ENCODE measurements around the gene DONSON. TPM values are rescaled to one million over a fixed set of nuclear protein-coding genes. Genes with fewer than 3 reads are reported as not detected.
A peak's percentile ranks its signal among the peaks of the same experiment; 100 is the strongest.

Gene DONSON
- total and polyA plus RNA-seq, 9 of the 15 experiments (the other 6 are each of a cell fraction or from before 2014, with no cell fraction given), result 26.7 to 124 (median 62.6) TPM

DNA sequence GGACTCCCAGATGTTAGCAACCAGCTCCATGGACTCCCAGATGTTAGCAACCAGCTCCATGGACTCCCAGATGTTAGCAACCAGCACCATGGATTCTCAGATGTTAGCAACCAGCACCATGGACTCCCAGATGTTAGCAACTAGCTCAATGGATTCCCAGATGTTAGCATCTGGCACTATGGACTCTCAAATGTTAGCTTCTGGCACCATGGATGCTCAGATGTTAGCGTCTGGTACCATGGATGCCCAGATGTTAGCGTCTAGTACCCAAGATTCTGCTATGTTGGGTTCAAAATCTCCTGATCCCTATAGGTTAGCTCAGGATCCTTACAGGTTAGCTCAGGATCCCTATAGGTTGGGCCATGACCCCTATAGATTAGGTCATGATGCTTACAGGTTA is 36.8 kb downstream of the DONSON start:
- intact Hi-C loops (cut with micrococcal nuclease), result no loop called here
- no peaks in the 10 kb centered on the region for H3K9me1 ChIP-seq (ENCODE audit: control insufficient read depth, insufficient read depth, low read length)
- no TSS peak for BruUV-seq (replicated peaks)
- H3K36me3 ChIP-seq (ENCODE audit: control insufficient read depth, insufficient read depth, low read length), result peaks cover 97% of the 10 kb centered on the region
- in situ Hi-C loops (cut with MboI), result no loop called here
- ATAC-seq (no peak), DNase-seq (ENCODE audit: extremely low read depth in 1 of 4, low spot score in 3 of 4) (no peak), FAIRE-seq (no peak)
- H3K27me3 ChIP-seq (ENCODE audit: control insufficient read depth in 2 of 2, insufficient read depth in 2 of 2, low read length in 2 of 2), result no peaks in the 10 kb centered on the region
- no peak overlapping the region for H2AFZ ChIP-seq (ENCODE audit: low read depth, low read length)
- peaks cover 97% of the 10 kb centered on the region for H3K79me2 ChIP-seq (ENCODE audit: control insufficient read depth, insufficient read depth, low read length)
- H3K9me3 ChIP-seq (replicated peaks; ENCODE audit: control insufficient read depth, insufficient read depth, low read depth, low read length), result peaks cover 31% of the 10 kb centered on the region
- H3K4me2 ChIP-seq (ENCODE audit: insufficient read depth, low read length), result no peak overlapping the region
- H3K4me1 ChIP-seq (replicated peaks in 1 of 2; ENCODE audit: control insufficient read depth in 2 of 2, insufficient read depth in 2 of 2, low read length in 2 of 2), result peaks cover 0 to 9% of the 10 kb centered on the region in 2 experiments; a peak in 1 of 5 replicates
- H3K9ac ChIP-seq (ENCODE audit: insufficient read depth in 1 of 2, low read depth in 2 of 2, low read length in 2 of 2), result no peak overlapping the region
- H4K20me1 ChIP-seq (replicated peaks; ENCODE audit: control insufficient read depth, insufficient read depth, low read length), result 0 out of 2 replicates have a peak, but pooled peaks cover 4% of the 10 kb centered on the region
- ChIA-PET POLR2A (interaction anchor here (1.1 to 10.6 kb wide), 8 partner anchors 8 to 320 kb away, joined by 3 to 130 read pairs (median 4); partner anchors contain the start of genes DNAJC28, GART, SON and TMEM50B), CTCF (ENCODE audit: low intra/inter-chr PET ratio) (no interaction called here)
- no peak overlapping the region for H3K4me3 ChIP-seq
- H3K27ac ChIP-seq (ENCODE audit: extremely low read depth, low read depth, low read length), result no peak overlapping the region
- WGBS (ENCODE audit: insufficient coverage, low coverage, missing lambda C conversion rate), result 92% methylated on average over 2 of the region's 2 CpGs
- TF ChIP-seq ZNF444 (CRISPR knock-in tag; IDR thresholded peaks at IDR 0.05) (no peak), CREB1 (IDR thresholded peaks at IDR 0.05) (no peak), CREB1 (CRISPR knock-in tag; IDR thresholded peaks at IDR 0.05) (no peak), SRSF3 (IDR thresholded peaks at IDR 0.05; ENCODE audit: insufficient read depth, low read length) (no peak), NFXL1 (CRISPR knock-in tag; IDR thresholded peaks at IDR 0.05) (no peak), CCAR2 (IDR thresholded peaks at IDR 0.05; ENCODE audit: low read depth, low read length) (no peak), POLR2G (IDR thresholded peaks at IDR 0.05; ENCODE audit: low read depth, low read length) (peak; percentile 24; the same call in 1 of the 2 replicates), SP1 (CRISPR knock-in tag; IDR thresholded peaks at IDR 0.05) (0 out of 2 replicates have a peak, but pooled peaks have one; percentile 46), ZNF586 (CRISPR knock-in tag; conservative IDR thresholded peaks at IDR 0.05) (no peak), FOXK1 (CRISPR knock-in tag; IDR thresholded peaks at IDR 0.05; ENCODE audit: borderline replicate concordance) (0 out of 2 replicates have a peak, but pooled peaks have one; percentile 69), POLR2B (IDR thresholded peaks at IDR 0.05; ENCODE audit: low read depth, partially characterized antibody) (peak; percentile 8), NR2F6 (CRISPR knock-in tag; IDR thresholded peaks at IDR 0.05) (no peak), CREBBP (IDR thresholded peaks at IDR 0.05; ENCODE audit: low read depth, low read length) (no peak), ZNF77 (CRISPR knock-in tag; IDR thresholded peaks at IDR 0.05) (no peak), MCM3 (IDR thresholded peaks at IDR 0.05) (no peak), RBBP5 (IDR thresholded peaks at IDR 0.05; ENCODE audit: borderline replicate concordance, insufficient read depth, low read length, poor library complexity, severe bottlenecking) (no peak), NBN (IDR thresholded peaks at IDR 0.05; ENCODE audit: low read depth) (no peak), MYC (IDR thresholded peaks at IDR 0.05; ENCODE audit: low read depth, low read length) (no peak), MYC (CRISPR knock-in tag; IDR thresholded peaks at IDR 0.05; ENCODE audit: borderline replicate concordance, low read depth) (no peak), MYNN (IDR thresholded peaks at IDR 0.05) (peak; percentile 21; the same call in 1 of the 2 replicates), MYNN (CRISPR knock-in tag; IDR thresholded peaks at IDR 0.05) (no peak), FOXP1 (CRISPR knock-in tag; IDR thresholded peaks at IDR 0.05) (no peak), ZNF133 (CRISPR knock-in tag; IDR thresholded peaks at IDR 0.05) (no peak)
- TF ChIP-seq, protein P1, sequence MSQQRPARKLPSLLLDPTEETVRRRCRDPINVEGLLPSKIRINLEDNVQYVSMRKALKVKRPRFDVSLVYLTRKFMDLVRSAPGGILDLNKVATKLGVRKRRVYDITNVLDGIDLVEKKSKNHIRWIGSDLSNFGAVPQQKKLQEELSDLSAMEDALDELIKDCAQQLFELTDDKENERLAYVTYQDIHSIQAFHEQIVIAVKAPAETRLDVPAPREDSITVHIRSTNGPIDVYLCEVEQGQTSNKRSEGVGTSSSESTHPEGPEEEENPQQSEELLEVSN (IDR thresholded peaks at IDR 0.05; ENCODE audit: borderline replicate concordance in 1 of 2, extremely low read depth in 1 of 2, insufficient read depth in 1 of 2, insufficient read length in 1 of 2, low read depth in 1 of 2, low read length in 1 of 2, poor library complexity in 1 of 2, severe bottlenecking in 1 of 2), result no peak
- TF ChIP-seq, protein P2, sequence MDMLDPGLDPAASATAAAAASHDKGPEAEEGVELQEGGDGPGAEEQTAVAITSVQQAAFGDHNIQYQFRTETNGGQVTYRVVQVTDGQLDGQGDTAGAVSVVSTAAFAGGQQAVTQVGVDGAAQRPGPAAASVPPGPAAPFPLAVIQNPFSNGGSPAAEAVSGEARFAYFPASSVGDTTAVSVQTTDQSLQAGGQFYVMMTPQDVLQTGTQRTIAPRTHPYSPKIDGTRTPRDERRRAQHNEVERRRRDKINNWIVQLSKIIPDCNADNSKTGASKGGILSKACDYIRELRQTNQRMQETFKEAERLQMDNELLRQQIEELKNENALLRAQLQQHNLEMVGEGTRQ (CRISPR knock-in tag; IDR thresholded peaks at IDR 0.05), result no peak
